Fibroblast of upper back skin (primary cell): ENCODE data around the gene CAMK1D.
"Not testable (repeated sequence)": the region's sequence is repeated elsewhere in the genome, so short reads cannot be mapped to it uniquely, and the experiment has no call there.

ENCODE experiments used
- DNase-seq: peaks from one replicate; pipeline ENCODE4 v3.0.0-alpha.2; 2013

CAMK1D gene

GRCh38 chr10:12431151-12432101 is 82.1 kb downstream of the CAMK1D start:
- DNase-seq = peak; percentile 18

- DNase-seq = no peak
Observed at GRCh38 chr10:12432402-12433189, 83.2 kb downstream of the CAMK1D start.

- no peak for DNase-seq
Observed at GRCh38 chr10:12434277-12434676, 84.9 kb downstream of the CAMK1D start.

GRCh38 chr10:12434677-12435076 is 85.3 kb downstream of the CAMK1D start:
- not testable (repeated sequence) for DNase-seq

- DNase-seq = no peak
Observed at GRCh38 chr10:12435348-12435747, 86.0 kb downstream of the CAMK1D start.

GRCh38 chr10:12438919-12439692 is 89.8 kb downstream of the CAMK1D start:
- no peak for DNase-seq

- not testable (repeated sequence) for DNase-seq
Observed at GRCh38 chr10:12439767-12440166, 90.4 kb downstream of the CAMK1D start.

- no peak for DNase-seq
Observed at GRCh38 chr10:12443026-12443425, 93.7 kb downstream of the CAMK1D start.

GRCh38 chr10:12444981-12445700 is 95.8 kb downstream of the CAMK1D start:
- no peak for DNase-seq

GRCh38 chr10:12445701-12446334 is 96.5 kb downstream of the CAMK1D start:
- DNase-seq = no peak

- no peak for DNase-seq
Observed at GRCh38 chr10:12448340-12448728, 99.0 kb downstream of the CAMK1D start.

- peak; percentile 74 for DNase-seq
Observed at GRCh38 chr10:12448729-12449391, 99.5 kb downstream of the CAMK1D start.

GRCh38 chr10:12455318-12455717 is 106.0 kb downstream of the CAMK1D start:
- DNase-seq = no peak

- no peak for DNase-seq
Observed at GRCh38 chr10:12455766-12456165, 106.4 kb downstream of the CAMK1D start.

GRCh38 chr10:12459340-12459739 is 110.0 kb downstream of the CAMK1D start:
- DNase-seq = peak; percentile 52

- DNase-seq = peak; percentile 19
Observed at GRCh38 chr10:12459762-12460161, 110.4 kb downstream of the CAMK1D start.

GRCh38 chr10:12463459-12463838 is 114.1 kb downstream of the CAMK1D start:
- no peak for DNase-seq

GRCh38 chr10:12465385-12466136 is 116.2 kb downstream of the CAMK1D start:
- no peak for DNase-seq

GRCh38 chr10:12466704-12467305 is 117.5 kb downstream of the CAMK1D start:
- DNase-seq = peak; percentile 11

GRCh38 chr10:12469345-12469744 is 120.0 kb downstream of the CAMK1D start:
- no peak for DNase-seq
